ENCODE results near the gene MB. TPM values are rescaled to one million over a fixed set of nuclear protein-coding genes. Genes with fewer than 3 reads are reported as not detected.
"Not testable (repeated sequence)": the region's sequence is repeated elsewhere in the genome, so short reads cannot be mapped to it uniquely, and the experiment has no call there.

The MB gene
- total RNA-seq, 1 donor from 2014 or later: 0.35 TPM

DNA sequence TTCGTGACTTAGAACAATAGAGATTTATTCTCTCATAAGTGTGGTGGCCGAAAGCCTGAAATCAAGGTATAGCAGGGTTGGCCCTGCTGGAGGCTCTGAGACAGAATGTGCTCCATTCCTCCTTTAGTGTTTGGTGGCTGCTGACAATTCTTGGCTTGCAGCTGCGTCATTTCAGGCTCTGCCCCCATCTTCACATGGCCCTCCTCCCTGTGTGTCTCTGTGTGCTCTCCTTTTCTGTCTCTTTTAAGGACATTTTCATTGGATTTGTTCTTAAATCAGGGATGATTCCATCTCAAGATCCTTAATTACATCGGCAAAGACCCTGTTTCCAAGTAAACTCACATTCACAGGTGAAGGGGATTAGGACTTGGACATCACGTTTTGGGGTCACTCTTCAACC is 20.9 kb upstream of the MB start:
- no peak for DNase-seq (ENCODE audit: low spot score)

DNA sequence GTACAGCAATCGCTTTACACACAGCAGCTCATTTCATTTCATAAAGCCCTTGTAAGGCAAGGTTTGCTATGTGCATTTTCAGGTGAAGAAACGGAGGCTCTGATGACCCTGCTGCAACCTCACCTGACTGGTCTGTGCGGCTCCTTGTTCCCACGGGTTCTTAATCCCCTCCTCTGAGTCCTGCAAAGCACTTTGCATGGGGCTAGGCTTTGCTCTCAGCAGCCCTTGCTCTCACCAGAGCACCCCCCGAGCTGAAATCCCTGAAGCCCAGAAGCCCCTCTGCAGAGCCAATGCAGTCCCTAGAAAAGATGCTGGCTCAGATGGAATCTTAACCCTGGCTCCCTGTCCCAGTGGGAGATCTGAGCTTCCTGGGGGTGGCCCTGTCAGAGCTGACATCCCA is 20.1 kb upstream of the MB start:
- no peak for DNase-seq (ENCODE audit: low spot score)

DNA sequence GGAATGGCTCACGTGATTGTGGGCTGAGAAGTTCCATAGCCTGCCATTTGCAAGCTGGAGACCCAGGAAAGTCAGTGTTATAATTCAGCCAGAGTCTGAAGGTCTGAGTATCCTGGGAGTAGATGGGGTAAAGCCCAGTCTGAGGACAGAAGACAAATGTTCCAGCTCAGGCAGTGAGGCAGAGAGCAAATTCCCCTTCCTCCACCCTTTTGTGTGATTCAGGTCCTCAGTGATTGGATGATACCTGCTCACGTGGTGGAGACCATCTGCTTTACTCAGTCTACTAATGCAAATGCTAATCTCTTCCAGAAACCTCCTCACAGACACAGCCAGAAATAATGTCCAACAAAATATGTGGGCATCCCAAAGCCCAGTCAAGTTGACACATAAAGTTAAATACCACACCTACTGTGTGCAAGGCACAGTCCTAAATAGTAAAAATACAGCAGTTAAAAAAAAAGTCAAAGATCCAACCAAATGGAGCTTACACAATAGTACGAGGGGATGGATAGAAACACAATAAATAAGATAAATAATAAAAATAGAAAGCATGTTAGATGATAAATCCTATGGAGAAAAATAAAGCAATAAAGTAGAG is 17.9 kb upstream of the MB start:
- DNase-seq (ENCODE audit: low spot score): no peak

DNA sequence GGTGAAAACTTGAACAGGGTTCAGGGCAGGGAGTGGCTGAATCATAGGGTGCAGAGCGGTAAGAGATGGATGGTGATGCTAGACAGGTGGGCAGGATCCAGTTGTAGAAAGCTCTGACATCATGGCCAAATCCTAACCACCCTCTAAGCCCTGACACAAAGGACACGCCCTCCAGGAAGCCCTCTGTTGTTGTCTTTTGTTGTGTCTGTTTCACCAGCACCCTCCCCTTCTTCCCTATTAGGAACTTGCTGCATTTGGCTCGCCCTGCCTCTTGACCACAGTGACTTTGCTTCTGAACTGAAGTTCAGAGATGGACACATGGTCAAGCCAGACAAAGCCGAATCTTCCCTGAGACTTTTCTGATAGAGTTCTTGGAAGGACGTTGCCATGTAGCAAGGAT is 16.9 kb upstream of the MB start:
- DNase-seq (ENCODE audit: low spot score): no peak

DNA sequence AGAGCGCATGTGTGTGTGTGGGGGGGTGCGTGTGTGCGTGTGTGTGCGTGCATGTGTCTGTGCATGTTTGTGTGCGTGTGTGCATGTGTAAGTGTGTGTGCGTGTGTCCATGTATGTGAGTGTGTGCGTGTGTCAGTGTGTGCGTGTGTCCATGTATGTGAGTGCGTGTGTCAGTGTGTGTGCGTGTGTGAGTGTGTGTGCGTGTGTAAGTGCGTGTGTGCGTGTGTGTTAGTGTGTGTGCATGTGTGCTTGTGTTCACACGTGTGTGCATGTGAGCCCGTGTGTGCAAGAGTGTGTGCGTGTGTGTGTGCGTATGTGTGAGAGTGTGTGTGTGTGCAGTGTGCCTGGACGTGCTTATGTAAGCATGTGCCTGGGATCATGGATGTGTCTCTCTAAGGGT is 16.4 kb upstream of the MB start:
- no peak for DNase-seq (ENCODE audit: low spot score)

DNA sequence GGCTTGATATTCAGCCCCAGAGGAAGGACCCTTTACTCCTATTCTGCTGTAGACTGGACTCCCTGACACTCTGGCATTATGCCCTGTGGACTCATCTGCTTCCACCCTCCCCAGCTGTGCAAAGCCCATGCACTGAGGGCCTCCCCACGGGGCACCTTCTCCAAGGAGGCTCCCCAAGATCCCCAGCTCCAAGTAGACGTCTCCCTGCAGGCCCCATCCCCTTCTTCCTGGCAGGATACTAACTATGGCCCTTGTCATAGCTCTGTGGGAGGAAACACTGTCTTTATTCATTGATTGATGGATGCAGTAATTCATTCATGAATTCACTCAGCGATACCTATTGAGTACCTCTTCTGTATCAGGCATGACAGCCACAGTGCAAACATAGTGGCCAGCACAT is 15.8 kb upstream of the MB start:
- no peak for DNase-seq (ENCODE audit: low spot score)

DNA sequence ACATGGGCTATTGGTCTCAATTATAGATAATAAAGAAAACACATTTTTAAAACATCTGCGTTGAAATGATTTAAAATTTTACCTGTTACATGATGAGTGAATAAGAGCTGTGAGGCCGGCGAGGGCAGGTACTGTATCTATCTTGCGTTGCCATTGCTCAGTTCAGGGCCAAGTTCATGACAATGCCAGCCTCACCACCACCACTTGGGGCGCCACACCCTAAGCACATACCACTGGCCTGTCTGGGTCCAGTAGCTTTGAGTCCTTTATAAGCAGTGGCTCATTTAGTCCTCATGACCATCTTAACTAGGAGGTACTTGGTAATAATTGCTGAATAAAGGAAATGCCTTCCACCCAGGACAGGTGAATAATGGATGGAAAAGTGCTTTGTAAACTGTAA is 14.5 kb upstream of the MB start:
- DNase-seq (ENCODE audit: low spot score): peak; percentile 36

DNA sequence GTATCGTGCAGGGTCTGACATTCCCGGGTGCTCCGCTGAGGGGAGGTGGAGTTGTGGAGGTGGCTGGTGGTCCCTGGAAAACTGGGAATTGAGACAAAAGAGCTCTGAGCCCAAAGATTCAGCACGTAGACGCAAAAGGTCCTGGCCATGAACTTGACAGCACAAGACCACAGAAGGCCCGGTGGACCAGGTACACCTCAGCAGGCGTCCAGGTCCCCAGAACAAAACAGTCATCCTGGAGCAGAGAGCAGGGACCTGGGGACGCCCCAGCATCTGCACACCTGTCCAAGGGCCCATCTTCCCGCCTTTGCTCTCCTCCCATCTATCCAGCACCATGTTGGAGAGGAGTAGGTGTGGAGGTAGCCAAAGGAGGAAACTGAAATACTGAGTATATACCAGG is 13.8 kb upstream of the MB start:
- DNase-seq (ENCODE audit: low spot score): no peak

DNA sequence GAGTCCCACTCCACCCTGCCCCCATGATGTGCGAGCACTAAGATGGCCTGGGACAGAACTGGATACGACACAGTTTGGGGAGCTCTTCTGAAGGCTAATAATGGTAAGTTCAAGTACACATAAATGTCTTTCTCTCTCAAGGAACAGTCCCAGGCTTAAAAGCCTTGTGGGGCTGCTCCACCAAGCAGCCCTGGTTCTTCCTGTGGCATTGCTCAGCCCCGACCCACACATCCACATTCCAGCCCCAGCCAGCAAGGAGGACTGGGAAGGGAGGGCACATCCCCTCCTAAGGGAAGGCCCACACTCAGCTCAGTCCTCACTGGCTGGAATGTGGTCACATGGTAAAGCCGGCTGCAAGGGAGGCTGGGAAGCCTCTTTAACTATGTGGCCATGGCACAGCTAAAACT is 13.3 kb upstream of the MB start:
- no peak for DNase-seq (ENCODE audit: low spot score)

DNA sequence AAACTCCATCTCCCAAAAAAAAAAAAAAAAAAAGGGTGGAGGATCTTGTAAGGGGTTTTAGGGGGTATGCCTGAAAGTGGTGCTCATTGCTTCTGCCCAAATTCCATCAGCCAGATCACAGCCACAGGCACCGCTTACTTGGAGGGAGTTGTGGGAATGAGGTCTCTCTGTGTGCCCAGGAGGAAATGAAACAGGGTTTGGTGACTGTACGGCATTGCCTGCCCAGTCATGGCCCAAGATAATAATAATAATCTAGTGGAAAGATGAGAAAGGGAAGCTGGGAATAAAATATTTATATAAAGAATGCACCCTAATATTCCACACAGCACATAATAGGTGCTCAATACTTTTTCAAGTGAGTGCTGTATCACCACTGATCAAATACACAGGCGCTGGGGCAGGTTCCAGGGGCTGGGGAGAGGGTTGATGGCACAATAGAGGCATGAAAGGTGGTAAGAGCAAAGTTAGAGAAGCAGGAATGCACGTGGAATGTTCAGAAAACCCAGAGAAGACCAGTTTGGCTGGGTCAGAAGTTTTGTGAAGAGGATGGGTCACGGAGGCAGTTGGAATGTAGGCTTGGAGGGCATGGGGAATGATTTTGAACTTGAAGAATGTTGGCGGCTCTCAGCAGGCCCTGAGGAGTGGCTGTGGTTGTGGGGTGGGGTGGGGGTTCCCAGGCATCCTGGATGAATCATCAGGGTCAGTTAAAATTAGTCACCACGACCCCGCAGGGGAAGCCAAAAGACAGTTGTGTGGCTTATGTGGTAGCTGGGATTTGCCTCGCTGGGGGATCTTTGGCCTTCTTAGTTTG is 12.5 kb upstream of the MB start:
- DNase-seq (ENCODE audit: low spot score): peak; percentile 69

DNA sequence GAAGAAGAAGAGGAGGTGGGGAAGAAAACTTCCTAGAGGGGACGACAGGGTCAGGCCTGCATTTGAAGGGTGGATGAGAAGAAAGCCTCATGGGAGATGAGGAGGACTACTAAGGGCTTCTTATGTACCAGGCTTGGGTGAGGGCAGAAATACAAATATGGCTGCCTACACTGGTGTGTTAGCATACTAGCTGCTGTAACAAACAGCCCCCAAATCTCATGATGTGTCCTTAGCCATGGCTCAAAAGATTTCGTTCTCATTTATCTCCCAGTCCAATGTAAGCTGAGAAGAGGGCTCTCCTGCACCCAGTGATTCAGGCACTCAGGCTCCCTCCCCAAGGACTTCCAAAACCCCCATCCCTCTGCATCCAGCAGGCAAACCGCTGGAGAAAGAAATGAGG is 11.6 kb upstream of the MB start:
- DNase-seq (ENCODE audit: low spot score): no peak

DNA sequence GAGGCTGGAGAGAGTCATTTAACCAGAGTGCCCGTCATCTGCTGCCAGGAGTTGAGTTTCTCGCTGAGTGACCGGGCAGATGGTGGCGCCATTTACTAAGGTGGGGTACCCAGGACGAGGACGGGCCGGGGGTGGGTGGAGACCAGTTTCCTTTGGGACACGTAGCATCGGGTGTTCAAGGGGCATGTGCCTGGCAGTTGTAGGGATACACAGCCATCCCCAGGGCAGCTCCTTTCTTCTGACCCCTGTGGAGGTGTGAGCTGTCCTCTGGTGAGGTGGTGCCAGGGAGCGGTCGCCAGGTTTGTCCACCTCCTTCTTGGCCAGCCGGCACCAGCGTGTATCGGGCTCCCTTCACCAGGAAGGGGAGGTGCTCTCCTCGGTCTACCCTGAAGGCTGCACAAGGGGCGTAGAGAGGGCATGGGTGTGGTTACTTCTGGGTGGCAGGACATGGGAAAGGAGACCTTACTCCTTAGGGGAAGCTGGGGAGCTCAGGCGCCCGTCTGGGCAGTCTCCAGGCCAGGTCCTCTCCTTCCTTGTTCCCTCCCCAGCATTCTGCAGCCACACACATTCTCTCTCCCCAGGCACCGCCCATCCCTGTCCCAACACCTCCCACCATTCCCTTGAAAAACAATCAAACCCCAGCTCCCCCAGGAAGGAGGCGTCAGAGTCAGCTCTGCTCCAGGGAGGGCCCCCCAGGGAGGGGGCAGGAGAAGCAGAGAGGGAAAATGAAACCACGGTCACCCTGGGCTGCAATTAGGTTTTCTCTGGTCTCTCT is 10.3 kb upstream of the MB start:
- peak; percentile 84 for DNase-seq (ENCODE audit: low spot score)

DNA sequence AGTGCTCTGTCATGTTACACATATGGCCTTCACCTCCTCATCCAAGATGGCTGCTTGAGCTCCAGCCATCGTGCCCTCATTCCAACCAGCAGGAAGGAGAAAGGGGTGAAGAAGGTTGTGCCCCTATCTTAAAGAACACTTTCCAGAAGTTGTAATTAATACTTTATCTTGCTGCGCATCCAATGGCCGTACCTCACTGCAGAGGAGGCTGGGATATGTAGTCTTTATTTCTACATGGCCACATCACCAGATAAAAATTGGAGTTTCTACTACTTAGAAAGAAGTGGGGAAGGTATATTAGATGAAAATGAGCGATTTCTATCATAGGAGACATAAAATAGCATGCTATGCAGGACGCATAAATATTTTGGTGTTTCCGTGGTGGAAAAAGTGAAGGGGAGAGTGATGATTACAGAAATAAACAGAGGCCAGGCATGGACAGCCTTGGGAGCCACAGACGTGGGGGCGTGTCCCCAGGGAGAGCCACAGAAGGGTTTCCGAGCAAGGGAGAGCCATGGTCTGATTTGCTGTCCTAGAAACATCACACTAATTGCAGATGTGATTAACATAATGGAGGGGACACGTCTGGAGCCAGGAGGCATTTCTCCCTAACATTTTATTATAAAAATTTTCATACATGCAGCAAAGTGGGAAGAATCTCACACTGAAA is 8.8 kb upstream of the MB start:
- DNase-seq (ENCODE audit: low spot score): no peak

DNA sequence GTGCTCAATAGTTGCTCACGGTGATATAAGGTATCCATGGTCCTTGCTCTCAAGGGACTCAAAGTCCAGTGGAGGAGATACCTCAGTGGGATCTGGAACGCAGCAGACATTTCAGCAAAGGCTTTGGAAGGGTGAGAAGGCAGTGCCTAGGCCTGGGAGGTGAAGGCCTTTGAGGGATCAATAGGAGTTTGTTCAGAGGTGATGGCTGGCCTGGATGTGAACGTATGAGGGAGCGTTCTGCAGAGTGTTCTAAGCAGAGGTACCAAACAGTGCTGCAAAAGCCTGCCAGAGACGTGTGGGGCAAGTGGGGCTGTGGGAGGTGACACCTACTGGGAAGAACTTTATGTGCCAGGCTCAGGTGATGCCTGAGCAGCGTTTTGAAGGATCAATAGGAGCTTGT is 7.4 kb upstream of the MB start:
- no peak for DNase-seq (ENCODE audit: low spot score)

DNA sequence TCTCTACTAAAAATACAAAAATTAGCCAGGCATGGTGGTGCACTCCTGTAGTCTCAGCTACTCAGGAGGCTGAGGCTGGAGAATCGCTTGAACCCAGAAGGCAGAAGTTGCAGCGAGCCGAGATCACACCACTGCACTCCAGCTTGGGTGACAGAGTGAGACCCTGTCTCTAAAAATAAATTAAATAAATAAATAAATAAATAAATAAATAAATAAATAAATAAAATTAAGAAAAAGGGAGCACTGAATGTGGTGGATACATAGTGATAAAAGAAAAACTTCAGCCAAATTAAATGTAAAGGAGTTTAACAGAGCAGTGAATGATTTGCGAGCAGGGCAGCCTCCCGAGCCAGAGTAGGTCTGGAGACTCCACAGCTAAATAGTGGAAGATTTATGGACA is 6.8 kb upstream of the MB start:
- not testable (repeated sequence) for DNase-seq (ENCODE audit: low spot score)

DNA sequence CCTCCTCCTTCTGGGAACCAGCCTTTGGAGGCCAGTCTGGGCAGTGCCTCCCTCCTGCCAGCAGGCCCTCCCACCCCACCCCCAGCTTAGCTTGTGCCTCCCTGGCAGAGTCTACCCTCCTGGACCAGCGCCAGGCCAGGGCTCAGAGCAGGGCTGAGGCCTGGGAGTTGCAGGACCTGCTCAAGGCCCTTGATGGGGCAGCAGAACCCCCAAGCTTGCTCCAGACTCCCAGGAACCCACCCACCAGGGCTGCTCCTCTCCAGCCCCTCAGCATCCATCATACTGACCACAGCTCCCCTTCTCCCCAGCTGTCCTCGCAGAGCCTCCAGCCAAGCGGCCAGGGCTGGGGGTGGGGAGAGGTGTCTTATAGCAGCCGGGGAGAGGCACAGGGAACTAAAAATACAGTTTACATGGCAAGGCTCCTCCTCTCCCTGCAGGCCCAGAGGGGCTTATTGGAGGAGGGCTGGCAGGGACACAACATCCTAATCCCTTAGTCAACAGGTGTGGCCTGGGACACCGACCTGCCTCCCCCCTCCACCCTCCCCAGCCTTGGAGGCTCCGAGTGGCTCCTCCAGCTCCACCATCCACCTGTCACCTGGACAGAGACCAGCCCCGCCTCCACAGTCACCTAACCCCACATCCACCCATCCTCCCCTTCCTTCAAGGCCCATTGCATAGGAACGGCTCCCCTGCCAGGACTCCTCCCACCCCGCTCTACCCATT is 5.2 kb upstream of the MB start:
- DNase-seq (ENCODE audit: low spot score): no peak

DNA sequence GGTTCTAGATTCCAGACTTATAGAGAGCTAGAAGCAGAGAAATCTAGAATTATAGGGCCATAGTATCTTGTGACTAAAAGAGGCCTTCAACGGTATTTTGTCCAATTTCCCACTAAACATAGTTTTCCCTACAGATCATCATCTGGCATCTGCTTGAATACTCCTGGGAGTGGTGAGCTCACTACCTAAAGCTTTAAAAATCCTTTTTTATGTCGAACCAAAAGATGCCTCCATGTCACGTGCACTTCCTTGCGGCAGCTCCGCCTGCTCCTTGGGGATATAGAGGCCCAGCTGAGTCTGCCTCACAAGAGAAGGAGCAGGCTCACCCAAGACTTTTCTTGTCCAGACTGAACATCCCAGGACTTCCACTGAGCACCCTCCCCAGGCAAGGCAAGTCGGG is 4.3 kb upstream of the MB start:
- DNase-seq (ENCODE audit: low spot score): no peak

DNA sequence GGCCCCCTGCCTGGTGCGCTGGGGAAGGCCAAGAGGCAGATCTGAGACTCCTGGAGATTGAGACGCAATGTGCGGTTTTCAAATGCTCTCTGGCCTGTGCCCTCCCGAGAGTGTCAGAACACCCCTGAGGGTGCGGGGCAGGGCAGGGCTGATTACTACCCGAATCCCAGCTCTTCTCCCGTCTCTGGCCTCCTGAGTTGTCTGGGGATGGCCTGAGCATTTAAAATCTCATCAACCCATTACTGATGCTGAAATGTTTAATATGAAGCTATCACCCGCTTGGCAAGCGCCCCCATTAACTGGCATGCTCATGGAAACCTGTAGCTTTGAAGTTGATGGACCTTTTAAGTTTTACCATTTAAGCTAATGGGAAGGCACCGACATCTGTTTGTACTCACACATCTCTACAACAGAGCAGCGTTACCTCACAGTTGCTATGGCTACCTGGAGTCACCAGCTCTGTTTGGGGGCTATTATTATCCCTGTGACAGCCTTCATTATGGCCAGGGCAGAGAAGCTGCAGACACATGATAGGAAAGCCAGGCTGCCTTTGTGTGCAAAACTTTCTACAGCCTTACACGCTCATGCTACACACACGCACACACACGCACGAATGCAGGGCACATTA is 3.6 kb upstream of the MB start:
- DNase-seq (ENCODE audit: low spot score): no peak

DNA sequence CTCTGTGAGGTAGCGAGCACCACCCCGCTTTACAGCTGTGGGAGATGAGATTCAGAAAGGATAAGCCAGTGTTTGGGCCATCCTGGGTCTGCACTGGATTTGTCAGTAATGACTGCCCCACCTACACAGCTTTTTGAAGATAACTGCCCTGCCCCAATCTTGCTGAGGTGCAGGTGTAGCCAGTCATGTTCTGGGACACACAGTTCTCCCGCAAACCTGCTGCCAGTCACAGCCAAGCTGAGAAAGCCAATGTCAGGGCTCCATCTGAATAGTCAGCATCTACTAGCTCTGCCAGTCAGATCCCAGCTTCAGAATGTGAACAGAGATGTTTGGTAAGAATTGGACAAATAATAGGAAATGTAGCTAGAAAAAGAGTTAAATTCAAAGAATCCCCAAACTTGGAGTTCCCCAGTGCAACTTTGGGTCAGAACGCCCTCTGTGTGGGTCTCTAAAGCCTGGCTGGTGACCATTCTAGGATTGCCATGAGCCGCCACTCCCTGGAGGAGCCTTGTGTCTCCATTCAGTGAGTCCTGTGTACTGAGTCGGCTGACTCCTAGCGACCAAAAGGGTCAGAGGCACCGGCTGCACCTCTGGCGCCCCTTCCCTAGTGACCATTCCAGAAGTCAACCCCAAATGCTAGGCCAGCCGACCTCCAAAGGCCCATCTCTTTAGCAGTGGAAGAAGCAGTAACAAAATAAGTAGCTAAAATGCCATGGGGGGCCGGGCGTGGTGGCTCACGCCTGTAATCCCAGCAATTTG is 2.4 kb upstream of the MB start:
- DNase-seq (ENCODE audit: low spot score): no peak

DNA sequence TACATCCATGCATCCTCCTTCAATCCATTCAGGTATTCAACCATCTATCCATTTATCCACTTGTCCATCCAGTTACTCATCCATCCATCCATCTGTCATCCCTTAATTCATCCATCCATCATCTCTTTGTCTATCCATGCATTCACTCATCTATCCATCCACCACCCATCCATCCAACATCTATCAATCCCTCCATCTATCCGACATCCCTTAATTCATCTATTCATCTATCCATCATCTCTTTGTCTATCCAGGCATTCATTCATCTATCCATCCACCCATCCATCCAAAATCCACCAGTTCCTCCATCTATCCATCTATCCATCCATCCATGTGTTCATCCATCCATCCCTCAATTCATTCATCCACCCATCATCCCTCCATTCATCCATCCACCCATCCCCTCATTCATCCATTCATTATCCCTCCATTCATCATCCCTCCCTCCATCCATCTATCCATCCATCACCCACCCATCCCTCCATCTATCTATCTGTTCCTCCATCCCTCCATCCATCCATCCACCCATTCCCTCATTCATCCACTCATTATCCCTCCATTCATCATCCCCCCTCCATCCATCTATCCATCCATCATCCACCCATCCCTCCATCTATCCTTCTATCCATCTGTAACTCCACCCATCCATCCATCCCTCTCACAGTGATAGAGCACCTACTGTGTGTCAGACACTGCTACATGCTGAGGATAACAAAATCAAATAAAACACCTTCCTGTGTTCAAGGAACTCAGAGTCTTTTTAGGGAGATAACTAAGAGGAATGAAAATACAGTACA is 1.5 kb upstream of the MB start:
- no peak for DNase-seq (ENCODE audit: low spot score)

Measured in mucosa of gallbladder (tissue), 1 donor.